ENCODE measurements around the gene PPP1R15B. TPM values are rescaled to one million over a fixed set of nuclear protein-coding genes. Genes with fewer than 3 reads are reported as not detected.

PPP1R15B gene
- total and polyA plus RNA-seq, 10 of the 15 experiments (the other 5 are each of a cell fraction or from before 2014, with no cell fraction given): 13.9 to 38.1 (median 26.5) TPM

- ChIA-PET POLR2A (no interaction called here), SMC1A (ENCODE audit: uncharacterized antibody, unreplicated experiment) (interaction anchor here (0.7 to 33.8 kb wide), 7 partner anchors 8 to 168 kb away, joined by 3 to 939 read pairs (median 3); partner anchors contain the start of gene PIK3C2B), CTCF (interaction anchor here (1.1 to 51.8 kb wide), 5 partner anchors 8 to 369 kb away, joined by 3 to 2021 read pairs (median 10); partner anchors contain the start of gene PIK3C2B), RAD21 (ENCODE audit: unreplicated experiment) (interaction anchor here (1.0 to 2.0 kb wide), 3 partner anchors 8 to 368 kb away, joined by 3 to 6 read pairs (median 4); no protein-coding TSS in a partner anchor)
- no peaks in the 10 kb centered on the region for H3K4me1 ChIP-seq (ENCODE audit: control insufficient read depth, insufficient read depth, low read length)
- in situ Hi-C loops (cut with MboI): loop anchor here (10.0 kb wide), 1 partner anchor 366 kb away; no protein-coding TSS in a partner anchor
- ATAC-seq: no peak
- TF ChIP-seq SUZ12 (IDR thresholded peaks at IDR 0.05; ENCODE audit: unreplicated experiment) (no peak), ZNF592 (IDR thresholded peaks at IDR 0.05) (no peak), NFXL1 (IDR thresholded peaks at IDR 0.05; ENCODE audit: borderline replicate concordance) (no peak), IKZF2 (IDR thresholded peaks at IDR 0.05) (no peak), MEF2A (IDR thresholded peaks at IDR 0.05; ENCODE audit: insufficient read depth, low read depth, low read length) (no peak), IKZF1 (conservative IDR thresholded peaks at IDR 0.05) (no peak), SMC3 (IDR thresholded peaks at IDR 0.05; ENCODE audit: borderline replicate concordance, low read length) (no peak), SREBF2 (IDR thresholded peaks at IDR 0.05; ENCODE audit: low read length) (no peak), POLR2AphosphoS5 (IDR thresholded peaks at IDR 0.05; ENCODE audit: low read length) (no peak), GATAD2B (conservative IDR thresholded peaks at IDR 0.05; ENCODE audit: low read depth) (no peak)
- TF ChIP-seq, protein P1, sequence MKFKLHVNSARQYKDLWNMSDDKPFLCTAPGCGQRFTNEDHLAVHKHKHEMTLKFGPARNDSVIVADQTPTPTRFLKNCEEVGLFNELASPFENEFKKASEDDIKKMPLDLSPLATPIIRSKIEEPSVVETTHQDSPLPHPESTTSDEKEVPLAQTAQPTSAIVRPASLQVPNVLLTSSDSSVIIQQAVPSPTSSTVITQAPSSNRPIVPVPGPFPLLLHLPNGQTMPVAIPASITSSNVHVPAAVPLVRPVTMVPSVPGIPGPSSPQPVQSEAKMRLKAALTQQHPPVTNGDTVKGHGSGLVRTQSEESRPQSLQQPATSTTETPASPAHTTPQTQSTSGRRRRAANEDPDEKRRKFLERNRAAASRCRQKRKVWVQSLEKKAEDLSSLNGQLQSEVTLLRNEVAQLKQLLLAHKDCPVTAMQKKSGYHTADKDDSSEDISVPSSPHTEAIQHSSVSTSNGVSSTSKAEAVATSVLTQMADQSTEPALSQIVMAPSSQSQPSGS (IDR thresholded peaks at IDR 0.05; ENCODE audit: low read length): no peak
- TF ChIP-seq, protein P2, sequence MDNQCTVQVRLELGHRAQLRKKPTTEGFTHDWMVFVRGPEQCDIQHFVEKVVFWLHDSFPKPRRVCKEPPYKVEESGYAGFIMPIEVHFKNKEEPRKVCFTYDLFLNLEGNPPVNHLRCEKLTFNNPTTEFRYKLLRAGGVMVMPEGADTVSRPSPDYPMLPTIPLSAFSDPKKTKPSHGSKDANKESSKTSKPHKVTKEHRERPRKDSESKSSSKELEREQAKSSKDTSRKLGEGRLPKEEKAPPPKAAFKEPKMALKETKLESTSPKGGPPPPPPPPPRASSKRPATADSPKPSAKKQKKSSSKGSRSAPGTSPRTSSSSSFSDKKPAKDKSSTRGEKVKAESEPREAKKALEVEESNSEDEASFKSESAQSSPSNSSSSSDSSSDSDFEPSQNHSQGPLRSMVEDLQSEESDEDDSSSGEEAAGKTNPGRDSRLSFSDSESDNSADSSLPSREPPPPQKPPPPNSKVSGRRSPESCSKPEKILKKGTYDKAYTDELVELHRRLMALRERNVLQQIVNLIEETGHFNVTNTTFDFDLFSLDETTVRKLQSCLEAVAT (IDR thresholded peaks at IDR 0.05): no peak
- TF ChIP-seq, protein P3, sequence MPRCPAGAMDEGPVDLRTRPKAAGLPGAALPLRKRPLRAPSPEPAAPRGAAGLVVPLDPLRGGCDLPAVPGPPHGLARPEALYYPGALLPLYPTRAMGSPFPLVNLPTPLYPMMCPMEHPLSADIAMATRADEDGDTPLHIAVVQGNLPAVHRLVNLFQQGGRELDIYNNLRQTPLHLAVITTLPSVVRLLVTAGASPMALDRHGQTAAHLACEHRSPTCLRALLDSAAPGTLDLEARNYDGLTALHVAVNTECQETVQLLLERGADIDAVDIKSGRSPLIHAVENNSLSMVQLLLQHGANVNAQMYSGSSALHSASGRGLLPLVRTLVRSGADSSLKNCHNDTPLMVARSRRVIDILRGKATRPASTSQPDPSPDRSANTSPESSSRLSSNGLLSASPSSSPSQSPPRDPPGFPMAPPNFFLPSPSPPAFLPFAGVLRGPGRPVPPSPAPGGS (IDR thresholded peaks at IDR 0.05; ENCODE audit: borderline replicate concordance, insufficient read depth, low read depth, low read length, poor library complexity, severe bottlenecking): no peak
- no peak overlapping the region for H2AFZ ChIP-seq (ENCODE audit: control insufficient read depth, low read depth, low read length)
- no peak overlapping the region for H3K4me3 ChIP-seq
- H3K79me2 ChIP-seq (ENCODE audit: control insufficient read depth, insufficient read depth, low read length): no peaks in the 10 kb centered on the region
- no peak overlapping the region for H3K4me2 ChIP-seq (ENCODE audit: control insufficient read depth, insufficient read depth)
- no TSS peak for BruUV-seq (replicated peaks)
- no peak for DNase-seq (ENCODE audit: low read depth, low spot score)
- H3K36me3 ChIP-seq (ENCODE audit: control insufficient read depth in 2 of 2, insufficient read depth in 2 of 2, low read length in 1 of 2): peaks cover 30 to 32% of the 10 kb centered on the region in 2 experiments
- H3K27ac ChIP-seq (ENCODE audit: control insufficient read depth, insufficient read depth): no peak overlapping the region
- H3K27me3 ChIP-seq (replicated peaks in 1 of 2; ENCODE audit: control insufficient read depth in 2 of 2, insufficient read depth in 2 of 2, low read length in 1 of 2): no peaks in the 10 kb centered on the region
- H3K9me3 ChIP-seq (replicated peaks; ENCODE audit: control insufficient read depth, insufficient read depth, low read length): no peaks in the 10 kb centered on the region
- intact Hi-C loops (cut with micrococcal nuclease; ENCODE audit: unreplicated experiment): no loop called here
- no peak overlapping the region for H3K9ac ChIP-seq (ENCODE audit: control insufficient read depth, insufficient read depth, low read length)
- WGBS (ENCODE audit: insufficient coverage, insufficient replicate concordance, low lambda C conversion rate, missing lambda C conversion rate): 56% methylated on average over 7 of the region's 7 CpGs
- FAIRE-seq: no peak
- H4K20me1 ChIP-seq (ENCODE audit: control insufficient read depth, insufficient read depth): no peaks in the 10 kb centered on the region
Measured at GRCh38 chr1:204438628-204439027, 27.0 kb upstream of the PPP1R15B start.

All from GM12878 (cell line).